CD14-positive monocyte (primary cell): ENCODE results near the gene DHCR7. TPM values are rescaled to one million over a fixed set of nuclear protein-coding genes. Genes with fewer than 3 reads are reported as not detected.

Source experiments
- DNase-seq, 3 donors: peaks; one replicate each; pipeline ENCODE4 v3.0.0-alpha.2; 2011 to 2022
- H2AFZ ChIP-seq: 2 replicates; pipeline ENCODE4 v1.6.0; 2012; ENCODE audit warnings: mild to moderate bottlenecking, low read depth, low read length, inconsistent platforms; ENCODE audit not compliant: insufficient read depth, poor library complexity, severe bottlenecking
- H3K27ac ChIP-seq, 2 donors: 1 replicate in 1 of 2; 2 replicates in 1 of 2; pipeline ENCODE4 v1.5.1; 2012 to 2013; ENCODE audit warnings: low read length in 2 of 2, control low read depth in 1 of 2, inconsistent platforms in 1 of 2, low read depth in 1 of 2, mild to moderate bottlenecking in 1 of 2
- H3K27me3 ChIP-seq, 2 donors: one replicate each; pipeline versions ENCODE4 v1.6.0 to v1.6.1; 2011 to 2013; ENCODE audit warnings: low read length in 2 of 2; ENCODE audit not compliant: control insufficient read depth in 2 of 2, insufficient read depth in 2 of 2
- H3K36me3 ChIP-seq, 2 donors: replicated peaks in 1 of 2; 1 replicate in 1 of 2; 2 replicates in 1 of 2; pipeline versions ENCODE4 v1.5.1 to v1.6.1; 2012 to 2013; ENCODE audit warnings: low read length in 2 of 2, control low read depth in 1 of 2, inconsistent platforms in 1 of 2, mild to moderate bottlenecking in 1 of 2; ENCODE audit not compliant: insufficient read depth in 2 of 2, control insufficient read depth in 1 of 2
- H3K4me1 ChIP-seq, 2 donors: 1 replicate in 1 of 2; 2 replicates in 1 of 2; pipeline versions ENCODE4 v1.5.1 to v1.6.1; 2012 to 2013; ENCODE audit warnings: low read length in 2 of 2, control low read depth in 1 of 2, inconsistent platforms in 1 of 2, mild to moderate bottlenecking in 1 of 2, moderate library complexity in 1 of 2; ENCODE audit not compliant: insufficient read depth in 2 of 2, control insufficient read depth in 1 of 2
- H3K4me2 ChIP-seq: replicated peaks from 2 replicates; pipeline ENCODE3; 2012; ENCODE audit warnings: low read length, moderate library complexity, mild to moderate bottlenecking; ENCODE audit not compliant: poor library complexity, severe bottlenecking; ENCODE audit errors: extremely low read depth
- H3K4me3 ChIP-seq, 3 experiments: fragments of 200-600 bp in 1 of 3; sonication (generic) in 1 of 3; replicated peaks in 1 of 3; 1 replicate in 2 of 3; 2 replicates in 1 of 3; pipeline ENCODE4 v1.5.1; 2011 to 2013; ENCODE audit warnings: low read length in 3 of 3, mild to moderate bottlenecking in 3 of 3, control low read depth in 2 of 3, low read depth in 2 of 3, inconsistent platforms in 1 of 3, moderate library complexity in 1 of 3
- H3K79me2 ChIP-seq: 2 replicates; pipeline ENCODE4 v1.6.0; 2012; ENCODE audit warnings: mild to moderate bottlenecking, control low read depth, inconsistent platforms, low read length, moderate library complexity; ENCODE audit not compliant: insufficient read depth
- H3K9ac ChIP-seq: 2 replicates; pipeline ENCODE4 v1.6.0; 2017; ENCODE audit warnings: low read length, mild to moderate bottlenecking; ENCODE audit not compliant: insufficient read depth, poor library complexity, severe bottlenecking
- H3K9me3 ChIP-seq, 2 donors: replicated peaks in 1 of 2; 1 replicate in 1 of 2; 2 replicates in 1 of 2; pipeline versions ENCODE4 v1.5.1 to v1.6.1; 2012 to 2013; ENCODE audit warnings: low read length in 2 of 2, control low read depth in 1 of 2; ENCODE audit not compliant: control insufficient read depth in 1 of 2, insufficient read depth in 1 of 2
- H4K20me1 ChIP-seq: 2 replicates; pipeline ENCODE4 v1.6.0; 2012; ENCODE audit warnings: mild to moderate bottlenecking, low read length, control low read depth, moderate library complexity; ENCODE audit not compliant: insufficient read depth
- H3K27ac Mint-ChIP-seq, 7 donors: one replicate each; pipeline ENCODE4 v1.8.0; 2020; ENCODE audit warnings: mild to moderate bottlenecking in 7 of 7, mixed read lengths in 7 of 7, moderate library complexity in 6 of 7, inconsistent platforms in 2 of 7
- H3K27me3 Mint-ChIP-seq, 3 donors: one replicate each; pipeline ENCODE4 v1.8.0; 2021 to 2022; ENCODE audit warnings: low read depth in 3 of 3, mild to moderate bottlenecking in 3 of 3, mixed read lengths in 3 of 3, moderate library complexity in 3 of 3, inconsistent platforms in 1 of 3
- H3K36me3 Mint-ChIP-seq, 2 donors: one replicate each; pipeline ENCODE4 v1.8.0; 2020; ENCODE audit warnings: mixed read lengths in 2 of 2, inconsistent platforms in 1 of 2, mild to moderate bottlenecking in 1 of 2
- H3K4me1 Mint-ChIP-seq: one replicate; pipeline ENCODE4 v1.8.0; 2020; ENCODE audit warnings: mild to moderate bottlenecking, mixed read lengths
- H3K4me3 Mint-ChIP-seq, 2 donors: one replicate each; pipeline ENCODE4 v1.8.0; 2020; ENCODE audit warnings: mild to moderate bottlenecking in 2 of 2, mixed read lengths in 2 of 2, moderate library complexity in 1 of 2
- H3K9me3 Mint-ChIP-seq, 7 donors: one replicate each; pipeline ENCODE4 v1.8.0; 2020 to 2022; ENCODE audit warnings: mixed read lengths in 7 of 7, mild to moderate bottlenecking in 6 of 7, moderate library complexity in 6 of 7, inconsistent platforms in 2 of 7
- WGBS: methylation state at CpG from one replicate; pipeline ENCODE4 v1.1.5; 2013; ENCODE audit warnings: missing lambda C conversion rate; ENCODE audit not compliant: insufficient coverage; 5-methylcytosine and 5-hydroxymethylcytosine counted together
- intact Hi-C, 2 donors: fragments of 100-400 bp; cut with micrococcal nuclease; formaldehyde crosslinking; loops; one replicate each; pipeline versions ENCODE4 v1.15.0 to v1.15.1; 2023
- polyA plus RNA-seq, 3 donors: library from polyadenylated mRNA; depleted of rRNA in 1 of 3; unstranded in 2 of 3; stranded (reverse) in 1 of 3; fragments of 300-500 nt in 2 of 3; fragments of >200 nt in 1 of 3; fragmentation: Illumina TruSeq in 2 of 3; gene quantifications; 1 replicate in 2 of 3; 2 replicates in 1 of 3; pipeline ENCODE4 v1.2.3, GENCODE V29; 2012 to 2021
- TF ChIP-seq, protein P1 (sequence below): fragments of 200-600 bp; IDR thresholded peaks from one replicate; pipeline ENCODE4 v1.8.0; 2022; ENCODE audit warnings: antibody characterized with exemption, mild to moderate bottlenecking

DHCR7 gene
- polyA plus RNA-seq, 3 donors: 2.2 to 3.9 (median 2.2) TPM

DNA sequence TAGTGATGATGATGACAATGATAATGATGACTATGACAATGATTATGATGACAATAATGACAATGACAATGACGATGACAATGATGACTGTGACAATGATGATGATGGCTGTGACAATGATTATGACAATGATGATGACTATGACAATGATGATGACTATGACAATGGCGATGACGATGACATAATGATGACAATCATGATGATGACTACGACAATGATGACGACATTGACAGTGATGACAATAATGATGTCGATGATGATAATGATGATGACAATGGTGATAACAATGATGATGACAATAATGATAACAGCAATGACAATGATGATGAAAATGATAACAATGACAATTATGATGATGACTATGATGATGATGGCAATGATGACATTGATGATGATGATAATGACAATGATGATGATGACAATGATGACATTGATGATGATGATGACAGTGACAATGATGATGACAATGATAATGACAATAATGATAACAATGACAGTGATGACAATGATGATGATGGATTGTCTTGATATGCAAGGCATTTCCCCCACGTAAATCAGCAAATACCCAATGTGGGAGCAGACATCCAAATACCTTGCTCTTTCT, 37.7 kb downstream of the DHCR7 start:
- Histone ChIP-seq H3K4me2 (no peak overlapping the region), H3K36me3 (no peaks in the 10 kb centered on the region), H3K27ac (no peak overlapping the region), H4K20me1 (no peaks in the 10 kb centered on the region), H3K9me3 (no peaks in the 10 kb centered on the region), H3K4me3 (no peak overlapping the region), H2AFZ (no peak overlapping the region), H3K9ac (no peak overlapping the region), H3K79me2 (no peaks in the 10 kb centered on the region), H3K27me3 (no peaks in the 10 kb centered on the region), H3K4me1 (no peaks in the 10 kb centered on the region)
- Mint-ChIP-seq H3K4me3 (no peak overlapping the region), H3K4me1 (no peaks in the 10 kb centered on the region), H3K27me3 (peaks cover 2 to 14% (median 10%) of the 10 kb centered on the region in 3 donors), H3K36me3 (no peaks in the 10 kb centered on the region), H3K9me3 (peaks cover 0 to 7% (median 2%) of the 10 kb centered on the region in 7 donors), H3K27ac (no peak overlapping the region)
- TF ChIP-seq, protein P1, sequence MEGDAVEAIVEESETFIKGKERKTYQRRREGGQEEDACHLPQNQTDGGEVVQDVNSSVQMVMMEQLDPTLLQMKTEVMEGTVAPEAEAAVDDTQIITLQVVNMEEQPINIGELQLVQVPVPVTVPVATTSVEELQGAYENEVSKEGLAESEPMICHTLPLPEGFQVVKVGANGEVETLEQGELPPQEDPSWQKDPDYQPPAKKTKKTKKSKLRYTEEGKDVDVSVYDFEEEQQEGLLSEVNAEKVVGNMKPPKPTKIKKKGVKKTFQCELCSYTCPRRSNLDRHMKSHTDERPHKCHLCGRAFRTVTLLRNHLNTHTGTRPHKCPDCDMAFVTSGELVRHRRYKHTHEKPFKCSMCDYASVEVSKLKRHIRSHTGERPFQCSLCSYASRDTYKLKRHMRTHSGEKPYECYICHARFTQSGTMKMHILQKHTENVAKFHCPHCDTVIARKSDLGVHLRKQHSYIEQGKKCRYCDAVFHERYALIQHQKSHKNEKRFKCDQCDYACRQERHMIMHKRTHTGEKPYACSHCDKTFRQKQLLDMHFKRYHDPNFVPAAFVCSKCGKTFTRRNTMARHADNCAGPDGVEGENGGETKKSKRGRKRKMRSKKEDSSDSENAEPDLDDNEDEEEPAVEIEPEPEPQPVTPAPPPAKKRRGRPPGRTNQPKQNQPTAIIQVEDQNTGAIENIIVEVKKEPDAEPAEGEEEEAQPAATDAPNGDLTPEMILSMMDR: no peak
- intact Hi-C loops: no loop called here
- WGBS: 80% methylated on average over 6 of the region's 7 CpGs
- DNase-seq: peak in 1 of 3 donors; percentile 10

DNA sequence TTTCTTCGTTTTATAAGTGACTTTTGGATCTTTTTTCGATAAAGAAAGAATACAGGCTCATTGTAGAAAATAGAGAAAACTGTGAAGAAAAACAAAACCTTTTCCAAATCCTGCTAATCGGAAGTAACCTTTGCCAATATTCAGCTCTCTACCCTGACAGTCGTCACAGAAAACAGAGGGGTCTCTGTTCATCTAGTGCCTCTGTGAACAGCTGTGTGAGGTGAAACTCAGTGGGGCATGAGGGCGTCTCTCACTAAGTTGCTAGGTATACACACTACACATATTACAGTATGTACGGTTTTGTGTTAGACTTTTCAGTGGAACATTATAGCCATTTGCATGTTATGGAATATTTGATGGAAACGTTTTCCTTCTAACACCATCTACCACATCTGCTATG, 39.4 kb downstream of the DHCR7 start:
- Histone ChIP-seq H3K9ac (no peak overlapping the region), H3K27me3 (no peaks in the 10 kb centered on the region), H3K9me3 (no peaks in the 10 kb centered on the region), H3K4me3 (no peak overlapping the region), H3K36me3 (no peaks in the 10 kb centered on the region), H2AFZ (no peak overlapping the region), H3K4me2 (no peak overlapping the region), H4K20me1 (no peaks in the 10 kb centered on the region), H3K79me2 (no peaks in the 10 kb centered on the region), H3K27ac (no peak overlapping the region), H3K4me1 (no peaks in the 10 kb centered on the region)
- Mint-ChIP-seq H3K4me1 (no peaks in the 10 kb centered on the region), H3K27me3 (peaks cover 2 to 12% (median 10%) of the 10 kb centered on the region in 3 donors), H3K27ac (no peak overlapping the region), H3K9me3 (peaks cover 0 to 6% (median 3%) of the 10 kb centered on the region in 7 donors), H3K4me3 (no peak overlapping the region), H3K36me3 (no peaks in the 10 kb centered on the region)
- whole genome bisulfite sequencing: no CpG with 5 or more reads among the region's 7 CpGs
- intact Hi-C loops: no loop called here
- no peak for DNase-seq
- TF ChIP-seq, protein P1: no peak
